GM21367 (cell line): Measurements from ENCODE around the gene CLSTN1.
"Not testable (repeated sequence)": the region's sequence is repeated elsewhere in the genome, so short reads cannot be mapped to it uniquely, and the experiment has no call there.

Source experiments
- ATAC-seq: cut with Tn5 transposase; IDR thresholded peaks from one replicate; pipeline ENCODE4 v1.9.1; 2021; ENCODE audit not compliant: unreplicated experiment

The CLSTN1 gene

GRCh38 chr1:9826616-9827015 is 2.9 kb upstream of the CLSTN1 start:
- ATAC-seq = no peak

GRCh38 chr1:9826087-9826486 is 2.3 kb upstream of the CLSTN1 start:
- no peak for ATAC-seq

- no peak for ATAC-seq
Observed at GRCh38 chr1:9825093-9826074, 1.6 kb upstream of the CLSTN1 start.

GRCh38 chr1:9824702-9825089 is 931 bp upstream of the CLSTN1 start:
- ATAC-seq = no peak

GRCh38 chr1:9823693-9823942 is 147 bp downstream of the CLSTN1 start:
- ATAC-seq = no peak

GRCh38 chr1:9822897-9823692 is 670 bp downstream of the CLSTN1 start:
- no peak for ATAC-seq

- ATAC-seq = no peak
Observed at GRCh38 chr1:9822490-9822889, 1.3 kb downstream of the CLSTN1 start.

- no peak for ATAC-seq
Observed at GRCh38 chr1:9821710-9822109, 2.1 kb downstream of the CLSTN1 start.

GRCh38 chr1:9820521-9820920 is 3.2 kb downstream of the CLSTN1 start:
- no peak for ATAC-seq

- ATAC-seq = no peak
Observed at GRCh38 chr1:9817734-9818133, 6.0 kb downstream of the CLSTN1 start.

GRCh38 chr1:9816199-9816598 is 7.6 kb downstream of the CLSTN1 start:
- ATAC-seq = no peak

GRCh38 chr1:9815150-9815549 is 8.6 kb downstream of the CLSTN1 start:
- ATAC-seq = no peak

GRCh38 chr1:9814619-9815018 is 9.1 kb downstream of the CLSTN1 start:
- ATAC-seq = no peak

- no peak for ATAC-seq
Observed at GRCh38 chr1:9811239-9811966, 12.4 kb downstream of the CLSTN1 start.

- ATAC-seq = no peak
Observed at GRCh38 chr1:9809100-9809510, 14.7 kb downstream of the CLSTN1 start.

- no peak for ATAC-seq
Observed at GRCh38 chr1:9808459-9808858, 15.3 kb downstream of the CLSTN1 start.

GRCh38 chr1:9807541-9807940 is 16.2 kb downstream of the CLSTN1 start:
- no peak for ATAC-seq

- ATAC-seq = not testable (repeated sequence)
Observed at GRCh38 chr1:9805972-9806371, 17.8 kb downstream of the CLSTN1 start.

- ATAC-seq = no peak
Observed at GRCh38 chr1:9805006-9805508, 18.7 kb downstream of the CLSTN1 start.

- not testable (repeated sequence) for ATAC-seq
Observed at GRCh38 chr1:9803003-9803918, 20.5 kb downstream of the CLSTN1 start.
